Progenitor cell of endocrine pancreas (in vitro differentiated cells): ENCODE data around the gene NOTCH3. TPM values are rescaled to one million over a fixed set of nuclear protein-coding genes. Genes with fewer than 3 reads are reported as not detected.
A peak's percentile ranks its signal among the peaks of the same experiment; 100 is the strongest.

Experiments used
- DNase-seq: peaks from one replicate; pipeline ENCODE4 v3.0.0; 2021; ENCODE audit warnings: low spot score; ENCODE audit not compliant: unreplicated experiment
- H3K27ac Mint-ChIP-seq: 2 replicates; pipeline ENCODE4 v1.8.0; 2021; ENCODE audit warnings: mild to moderate bottlenecking, moderate library complexity, mixed read lengths
- H3K27me3 Mint-ChIP-seq: 2 replicates; pipeline ENCODE4 v1.8.0; 2021; ENCODE audit warnings: mixed read lengths
- H3K36me3 Mint-ChIP-seq: 2 replicates; pipeline ENCODE4 v1.8.0; 2022; ENCODE audit warnings: mixed read lengths; ENCODE audit not compliant: insufficient read depth
- H3K4me1 Mint-ChIP-seq: 2 replicates; pipeline ENCODE4 v1.8.0; 2021; ENCODE audit warnings: low read depth, mixed read lengths
- H3K4me3 Mint-ChIP-seq: 2 replicates; pipeline ENCODE4 v1.8.0; 2021; ENCODE audit warnings: low read depth, mild to moderate bottlenecking, moderate library complexity, mixed read lengths
- H3K9me3 Mint-ChIP-seq: 2 replicates; pipeline ENCODE4 v1.8.0; 2021; ENCODE audit warnings: low read depth, mixed read lengths
- CTCF ChIP-seq: fragments of 200-600 bp; sonication (generic); IDR thresholded peaks from one replicate; pipeline ENCODE4 v1.5.0; 2021; ENCODE audit warnings: antibody characterized with exemption, mild to moderate bottlenecking; ENCODE audit not compliant: unreplicated experiment
- total RNA-seq: library from RNA; stranded (reverse); gene quantifications from 2 replicates; pipeline ENCODE4 v1.2.1, GENCODE V29; 2021

NOTCH3 gene
- total RNA-seq, 1 donor from 2014 or later, result 203 TPM

GRCh38 chr19:15244106-15244803 lies 43.5 kb upstream of the NOTCH3 start:
- no peak overlapping the region for H3K4me3 Mint-ChIP-seq
- no peak for TF ChIP-seq CTCF
- peaks cover 4% of the 10 kb centered on the region for H3K36me3 Mint-ChIP-seq
- H3K9me3 Mint-ChIP-seq, result no peaks in the 10 kb centered on the region
- peak overlapping the region; percentile 24 for H3K27ac Mint-ChIP-seq
- H3K4me1 Mint-ChIP-seq, result no peaks in the 10 kb centered on the region
- DNase-seq, result no peak
- H3K27me3 Mint-ChIP-seq, result no peaks in the 10 kb centered on the region

- TF ChIP-seq CTCF, result no peak
- no peaks in the 10 kb centered on the region for H3K9me3 Mint-ChIP-seq
- no peaks in the 10 kb centered on the region for H3K27me3 Mint-ChIP-seq
- no peak for DNase-seq
- peak overlapping the region; percentile 24 for H3K27ac Mint-ChIP-seq
- peaks cover 4% of the 10 kb centered on the region for H3K36me3 Mint-ChIP-seq
- H3K4me3 Mint-ChIP-seq, result no peak overlapping the region
- no peaks in the 10 kb centered on the region for H3K4me1 Mint-ChIP-seq
Observed at GRCh38 chr19:15243236-15243957, 42.6 kb upstream of the NOTCH3 start.

- Mint-ChIP-seq H3K4me3 (no peak overlapping the region), H3K9me3 (no peaks in the 10 kb centered on the region), H3K36me3 (peaks cover 7% of the 10 kb centered on the region), H3K27me3 (no peaks in the 10 kb centered on the region), H3K27ac (no peak overlapping the region), H3K4me1 (no peaks in the 10 kb centered on the region)
- TF ChIP-seq CTCF, result no peak
- no peak for DNase-seq
Observed at GRCh38 chr19:15241259-15241910, 40.6 kb upstream of the NOTCH3 start.

- peaks cover 14% of the 10 kb centered on the region for H3K36me3 Mint-ChIP-seq
- no peak for DNase-seq
- H3K27me3 Mint-ChIP-seq, result no peaks in the 10 kb centered on the region
- no peaks in the 10 kb centered on the region for H3K9me3 Mint-ChIP-seq
- TF ChIP-seq CTCF, result no peak
- no peak overlapping the region for H3K4me3 Mint-ChIP-seq
- no peak overlapping the region for H3K27ac Mint-ChIP-seq
- no peaks in the 10 kb centered on the region for H3K4me1 Mint-ChIP-seq
Observed at GRCh38 chr19:15240515-15240914, 39.7 kb upstream of the NOTCH3 start.

- H3K36me3 Mint-ChIP-seq, result peaks cover 14% of the 10 kb centered on the region
- H3K27ac Mint-ChIP-seq, result no peak overlapping the region
- no peaks in the 10 kb centered on the region for H3K4me1 Mint-ChIP-seq
- H3K4me3 Mint-ChIP-seq, result no peak overlapping the region
- no peak for TF ChIP-seq CTCF
- no peak for DNase-seq
- no peaks in the 10 kb centered on the region for H3K9me3 Mint-ChIP-seq
- no peaks in the 10 kb centered on the region for H3K27me3 Mint-ChIP-seq
Observed at GRCh38 chr19:15239337-15239949, 38.6 kb upstream of the NOTCH3 start.
